ENCODE measurements around the gene C19orf25.

The C19orf25 gene

DNA sequence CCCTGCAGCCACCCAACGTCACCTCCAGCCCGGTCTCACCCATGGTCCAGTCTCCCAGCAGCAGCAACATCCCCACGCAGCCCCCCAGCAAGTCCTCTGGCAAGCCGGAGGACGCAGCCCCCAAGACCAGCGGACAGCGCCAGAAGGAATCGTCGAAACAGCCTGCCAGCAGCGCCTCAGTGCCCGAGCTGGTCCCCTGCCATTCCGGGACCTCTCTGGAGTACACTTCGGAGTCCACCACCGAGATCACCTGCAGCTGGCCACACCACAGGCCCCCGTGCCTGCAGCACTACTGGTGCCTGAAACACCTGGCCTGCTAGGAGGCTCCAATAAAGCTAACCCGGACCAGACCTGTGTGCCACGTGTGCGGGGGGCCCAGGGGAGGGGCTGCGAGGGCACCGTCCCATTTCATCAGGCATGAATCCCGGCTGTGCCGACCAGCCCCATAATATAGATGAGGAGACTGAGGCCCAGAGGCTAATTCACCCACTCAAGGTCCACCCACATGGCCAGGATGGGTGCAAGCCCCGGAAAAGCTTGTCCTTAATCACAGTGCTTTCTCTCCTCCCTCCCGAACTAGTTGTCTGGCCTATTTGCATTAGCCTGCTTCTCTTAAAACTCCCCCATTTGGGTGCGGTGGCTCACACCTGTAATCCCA lies 18.7 kb upstream of the C19orf25 start:
- H3K27me3 Mint-ChIP-seq, result peaks cover 5% of the 10 kb centered on the region
- no peak overlapping the region for H3K4me3 Mint-ChIP-seq
- no peak overlapping the region for H3K27ac Mint-ChIP-seq (ENCODE audit: low read depth)
- H3K9me3 Mint-ChIP-seq, result no peaks in the 10 kb centered on the region
- ATAC-seq (replicated peaks; ENCODE audit: extremely low read depth, poor library complexity, severe bottlenecking) (no peak), DNase-seq (ENCODE audit: low spot score in 2 of 2) (no peak)
- H3K36me3 Mint-ChIP-seq (ENCODE audit: insufficient read depth), result peaks cover 7% of the 10 kb centered on the region
- H3K4me1 Mint-ChIP-seq, result no peaks in the 10 kb centered on the region

- peaks cover 2% of the 10 kb centered on the region for H3K4me1 Mint-ChIP-seq
- no peaks in the 10 kb centered on the region for H3K9me3 Mint-ChIP-seq
- DNase-seq (ENCODE audit: low spot score in 2 of 2) (no peak), ATAC-seq (replicated peaks; ENCODE audit: extremely low read depth, poor library complexity, severe bottlenecking) (no peak)
- H3K27ac Mint-ChIP-seq (ENCODE audit: low read depth), result no peak overlapping the region
- peaks cover 5% of the 10 kb centered on the region for H3K36me3 Mint-ChIP-seq (ENCODE audit: insufficient read depth)
- H3K27me3 Mint-ChIP-seq, result no peaks in the 10 kb centered on the region
- no peak overlapping the region for H3K4me3 Mint-ChIP-seq
These were observed 17.9 kb upstream of the C19orf25 start for GRCh38 chr19:1496714-1497577.

DNA sequence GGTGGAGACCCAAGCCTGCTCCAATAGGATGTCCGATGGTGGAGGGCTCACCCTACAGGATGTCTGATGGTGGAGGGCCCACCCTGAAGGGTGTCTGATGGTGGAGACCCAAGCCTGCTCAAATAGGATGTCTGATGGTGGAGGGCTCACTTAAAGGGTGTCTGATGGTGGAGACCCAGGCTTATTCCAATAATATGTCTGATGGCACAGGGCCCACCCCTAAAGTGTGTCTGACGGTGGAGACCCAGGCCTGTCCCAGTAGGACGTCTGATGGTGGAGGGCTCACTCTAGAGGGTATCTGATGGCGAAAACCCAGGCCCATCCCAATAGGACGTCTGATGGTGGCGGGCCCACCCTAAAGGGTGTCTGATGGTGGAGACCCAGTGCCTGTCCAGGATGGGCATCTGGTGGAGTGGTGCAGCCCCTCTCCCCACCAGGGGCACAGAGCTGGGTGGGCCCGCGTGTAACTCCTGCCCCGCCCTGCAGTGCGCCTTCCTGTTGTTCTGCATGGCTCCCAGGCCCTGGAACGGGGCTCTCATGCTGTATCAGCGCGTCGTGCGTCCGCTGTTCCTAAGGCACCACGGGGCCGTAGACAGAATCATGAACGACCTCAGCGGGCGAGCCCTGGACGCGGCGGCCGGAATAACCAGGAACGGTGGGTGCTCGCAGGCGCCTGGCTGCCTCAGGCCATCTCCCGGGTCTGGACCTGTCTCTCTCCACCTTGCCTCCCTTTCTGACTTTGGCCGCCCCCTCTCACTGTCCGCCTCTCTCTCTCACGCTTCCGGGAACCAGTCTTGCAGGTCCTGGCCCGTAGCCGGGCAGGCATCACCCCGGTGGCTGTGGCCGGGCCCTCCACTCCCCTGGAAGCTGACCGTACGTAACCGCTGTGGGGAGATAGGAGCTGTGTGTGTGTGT lies 17.0 kb upstream of the C19orf25 start:
- Mint-ChIP-seq H3K4me1 (peaks cover 7% of the 10 kb centered on the region), H3K4me3 (no peak overlapping the region), H3K27me3 (no peaks in the 10 kb centered on the region), H3K27ac (ENCODE audit: low read depth) (no peak overlapping the region), H3K36me3 (ENCODE audit: insufficient read depth) (peaks cover 5% of the 10 kb centered on the region), H3K9me3 (no peaks in the 10 kb centered on the region)
- DNase-seq (ENCODE audit: low spot score in 2 of 2), result no peak
- ATAC-seq (replicated peaks; ENCODE audit: extremely low read depth, poor library complexity, severe bottlenecking), result no peak

- no peaks in the 10 kb centered on the region for H3K27me3 Mint-ChIP-seq
- DNase-seq (ENCODE audit: low spot score in 2 of 2) (no peak), ATAC-seq (replicated peaks; ENCODE audit: extremely low read depth, poor library complexity, severe bottlenecking) (no peak)
- H3K4me3 Mint-ChIP-seq, result no peak overlapping the region
- peaks cover 12% of the 10 kb centered on the region for H3K4me1 Mint-ChIP-seq
- no peaks in the 10 kb centered on the region for H3K9me3 Mint-ChIP-seq
- no peak overlapping the region for H3K27ac Mint-ChIP-seq (ENCODE audit: low read depth)
- H3K36me3 Mint-ChIP-seq (ENCODE audit: insufficient read depth), result peaks cover 9% of the 10 kb centered on the region
These were observed 16.2 kb upstream of the C19orf25 start for GRCh38 chr19:1495051-1495798.

DNA sequence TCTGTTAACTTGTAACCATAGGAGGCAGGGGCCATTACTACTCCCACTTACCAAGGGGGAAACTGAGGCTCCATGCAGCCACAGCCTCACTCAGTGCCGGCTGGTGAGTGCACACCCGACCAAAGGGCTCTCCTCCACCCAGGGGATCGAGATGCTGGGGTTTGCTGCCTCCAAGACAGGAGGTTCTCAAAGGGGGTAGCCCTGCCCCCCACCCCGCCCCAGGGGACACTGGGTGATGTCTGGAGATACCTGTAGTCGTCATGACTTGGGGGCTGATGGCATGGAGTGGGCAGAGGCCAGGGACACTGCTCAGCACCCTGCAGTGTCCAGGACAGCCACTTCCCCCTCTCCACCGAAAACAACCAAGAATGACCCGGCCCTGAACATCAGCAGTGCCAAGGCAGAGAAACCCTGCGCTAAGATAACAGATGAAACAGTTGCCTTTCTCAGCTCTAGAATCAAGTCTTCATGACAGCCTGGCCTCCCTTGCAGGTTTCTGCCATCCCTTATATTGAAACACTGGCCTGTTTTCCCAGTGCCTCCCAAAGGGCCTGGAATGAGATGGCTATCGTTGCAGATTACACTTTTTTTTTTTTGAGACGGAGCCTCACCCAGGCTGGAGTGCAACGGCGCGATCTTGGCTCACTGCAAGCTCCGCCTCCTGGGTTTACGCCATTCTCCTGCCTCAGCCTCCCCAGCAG lies 15.2 kb upstream of the C19orf25 start:
- ATAC-seq (replicated peaks; ENCODE audit: extremely low read depth, poor library complexity, severe bottlenecking) (no peak), DNase-seq (ENCODE audit: low spot score in 2 of 2) (no peak)
- Mint-ChIP-seq H3K4me1 (peaks cover 18% of the 10 kb centered on the region), H3K27ac (ENCODE audit: low read depth) (no peak overlapping the region), H3K36me3 (ENCODE audit: insufficient read depth) (peaks cover 5% of the 10 kb centered on the region), H3K9me3 (no peaks in the 10 kb centered on the region), H3K27me3 (no peaks in the 10 kb centered on the region), H3K4me3 (no peak overlapping the region)

DNA sequence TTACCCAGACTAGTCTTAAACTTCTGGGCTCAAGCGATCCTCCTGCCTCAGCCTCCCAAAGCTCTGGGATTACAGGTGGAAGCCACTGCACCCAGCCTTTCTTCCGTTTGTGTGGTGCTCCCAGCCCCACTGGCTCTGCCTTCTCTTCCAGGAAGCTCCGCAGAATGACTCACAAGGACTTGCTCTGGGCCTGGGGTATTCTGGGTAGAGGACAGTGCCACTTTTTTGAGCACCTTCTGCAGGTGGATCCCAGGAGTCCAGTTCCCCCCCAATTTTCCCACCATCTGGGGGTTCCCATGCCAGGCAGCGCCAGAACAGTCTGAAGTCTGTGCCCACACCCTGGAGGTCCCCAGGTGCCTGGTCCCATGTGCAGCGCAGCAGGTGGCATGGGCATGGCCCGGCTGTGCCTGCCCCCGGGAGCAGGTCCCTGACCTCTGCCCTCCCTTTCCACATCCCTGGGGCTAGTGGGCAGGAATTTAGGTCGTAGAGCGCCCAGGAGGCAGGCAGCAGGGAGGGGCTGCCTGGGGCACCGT lies 13.5 kb upstream of the C19orf25 start:
- peaks cover 5% of the 10 kb centered on the region for H3K36me3 Mint-ChIP-seq (ENCODE audit: insufficient read depth)
- H3K27me3 Mint-ChIP-seq, result no peaks in the 10 kb centered on the region
- ATAC-seq (replicated peaks; ENCODE audit: extremely low read depth, poor library complexity, severe bottlenecking), result no peak
- no peak for DNase-seq (ENCODE audit: low spot score in 2 of 2)
- H3K4me1 Mint-ChIP-seq, result peaks cover 18% of the 10 kb centered on the region
- H3K27ac Mint-ChIP-seq (ENCODE audit: low read depth), result no peak overlapping the region
- no peaks in the 10 kb centered on the region for H3K9me3 Mint-ChIP-seq
- H3K4me3 Mint-ChIP-seq, result peak overlapping the region; percentile 77

DNA sequence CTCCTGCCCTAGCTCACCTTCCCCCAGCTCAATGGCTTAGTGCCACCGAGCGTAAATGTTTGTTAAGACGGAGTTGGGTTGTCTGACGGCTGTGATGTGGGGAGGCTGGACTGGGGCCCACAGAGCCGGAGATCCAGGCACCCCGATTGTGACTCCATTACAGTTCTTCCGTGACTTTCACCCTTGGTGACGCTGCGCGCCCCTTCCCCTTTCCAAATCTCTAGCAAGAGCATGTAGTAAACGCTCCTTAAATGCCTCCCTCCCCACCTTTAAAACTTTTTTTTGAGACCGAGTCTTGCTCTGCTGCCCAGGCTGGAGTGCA lies 12.8 kb upstream of the C19orf25 start:
- H3K27ac Mint-ChIP-seq (ENCODE audit: low read depth), result no peak overlapping the region
- H3K4me1 Mint-ChIP-seq, result peaks cover 18% of the 10 kb centered on the region

DNA sequence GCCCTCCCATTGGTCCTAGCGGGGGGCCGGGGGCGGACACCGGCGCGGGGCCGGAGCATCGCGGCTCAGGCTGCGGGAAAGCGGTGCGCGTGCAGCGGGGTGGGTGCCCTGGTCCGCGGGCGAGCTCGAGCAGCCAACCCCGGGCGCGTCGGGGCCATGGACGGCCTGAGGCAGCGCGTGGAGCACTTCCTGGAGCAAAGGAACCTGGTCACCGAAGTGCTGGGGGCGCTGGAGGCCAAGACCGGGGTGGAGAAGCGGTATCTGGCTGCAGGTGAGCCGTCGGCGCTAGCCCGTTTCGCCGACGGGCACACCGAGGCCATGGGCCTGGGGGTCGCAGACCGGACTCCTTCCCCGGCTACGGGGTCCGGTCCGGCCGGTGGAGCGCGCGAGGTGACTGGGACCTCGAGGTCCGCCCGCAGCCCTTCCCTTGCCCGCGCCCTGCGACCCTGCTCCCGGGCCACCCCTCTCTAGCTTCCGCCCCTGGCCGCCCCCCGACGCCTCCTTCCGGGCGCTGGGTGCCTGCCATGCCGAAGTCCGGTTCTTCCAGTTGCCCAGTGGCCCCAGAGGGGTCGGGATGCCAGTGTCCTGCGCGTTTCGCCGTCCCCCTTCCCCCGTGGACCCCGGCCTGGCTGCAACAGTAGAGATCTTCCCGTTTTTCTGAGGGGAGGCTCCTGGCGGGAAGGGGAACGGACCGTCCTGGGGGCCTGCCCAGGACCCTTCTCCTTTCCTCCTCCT lies 12.3 kb upstream of the C19orf25 start, which contains the start of gene REEP6:
TSS of gene REEP6 (plus strand) at position 68 of the 735 bp plus-strand sequence. CDS start at position 157, 89 bp downstream.
- no peaks in the 10 kb centered on the region for H3K9me3 Mint-ChIP-seq
- no peaks in the 10 kb centered on the region for H3K27me3 Mint-ChIP-seq
- H3K4me1 Mint-ChIP-seq, result peaks cover 18% of the 10 kb centered on the region
- ATAC-seq (replicated peaks; ENCODE audit: extremely low read depth, poor library complexity, severe bottlenecking) (peak; percentile 15), DNase-seq (ENCODE audit: low spot score in 2 of 2) (no peak)
- peak within 1 kb of the TSS; percentile 82 for H3K4me3 Mint-ChIP-seq
- peaks cover 5% of the 10 kb centered on the region for H3K36me3 Mint-ChIP-seq (ENCODE audit: insufficient read depth)
- peak within 1 kb of the TSS; percentile 35 for H3K27ac Mint-ChIP-seq (ENCODE audit: low read depth)

More for the DNA sequence above, 12.8 kb upstream of the C19orf25 start:
- Mint-ChIP-seq H3K9me3 (no peaks in the 10 kb centered on the region), H3K36me3 (ENCODE audit: insufficient read depth) (peaks cover 5% of the 10 kb centered on the region), H3K4me3 (peak overlapping the region; percentile 77), H3K27me3 (no peaks in the 10 kb centered on the region)
- ATAC-seq (replicated peaks; ENCODE audit: extremely low read depth, poor library complexity, severe bottlenecking) (no peak), DNase-seq (ENCODE audit: low spot score in 2 of 2) (no peak)

DNA sequence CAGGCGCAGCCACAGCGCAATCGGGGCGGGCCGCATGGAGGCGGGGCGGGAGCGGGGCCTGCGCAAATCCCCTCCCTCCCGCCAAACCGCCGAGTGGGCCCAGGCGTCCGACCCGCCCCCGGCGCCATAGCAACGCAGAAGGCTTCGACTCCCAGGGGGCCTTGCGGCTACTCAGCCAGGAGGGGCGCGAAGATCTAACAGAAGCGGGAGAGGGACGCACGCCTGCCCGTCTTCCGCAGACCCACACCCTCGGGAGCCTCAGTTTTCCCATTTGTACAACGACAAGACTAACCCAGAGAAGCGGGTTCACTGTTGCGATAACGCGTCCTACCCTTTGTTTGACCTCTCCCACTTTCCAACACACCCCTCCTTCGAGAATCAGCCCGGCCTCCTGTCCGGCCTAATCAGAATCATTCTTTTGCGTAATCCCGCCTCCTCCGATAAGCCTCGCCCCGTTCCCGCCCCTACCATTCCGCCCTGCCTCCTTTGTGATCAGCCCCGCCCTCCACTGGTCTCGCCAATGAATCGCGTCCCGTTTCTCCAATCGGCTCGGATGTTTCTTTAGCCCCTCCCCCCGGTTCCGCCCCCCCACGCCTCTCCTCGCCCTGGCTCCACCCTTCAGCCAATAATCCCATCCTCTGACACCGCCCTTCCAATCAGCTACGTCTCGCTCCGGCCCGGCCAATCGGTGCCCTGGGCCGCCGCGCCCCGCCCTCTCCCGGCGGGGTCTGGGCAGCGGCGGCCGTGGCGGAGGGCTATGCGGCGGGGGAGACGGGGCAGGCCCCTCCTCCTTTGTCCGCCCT lies 11.5 kb upstream of the C19orf25 start, which contains the start of gene PCSK4:
TSS of gene PCSK4 (minus strand) at position 40 of the 803 bp plus-strand sequence. CDS start at position 36, 4 bp downstream.
- peak within 1 kb of the TSS; percentile 35 for H3K27ac Mint-ChIP-seq (ENCODE audit: low read depth)
- no peaks in the 10 kb centered on the region for H3K27me3 Mint-ChIP-seq
- peak within 1 kb of the TSS; percentile 82 for H3K4me3 Mint-ChIP-seq
- peak; percentile 97 to 99 for DNase-seq (ENCODE audit: low spot score in 2 of 2)
- no peaks in the 10 kb centered on the region for H3K9me3 Mint-ChIP-seq
- H3K36me3 Mint-ChIP-seq (ENCODE audit: insufficient read depth), result peaks cover 5% of the 10 kb centered on the region
- ATAC-seq (replicated peaks; ENCODE audit: extremely low read depth, poor library complexity, severe bottlenecking), result peak; percentile 89
- H3K4me1 Mint-ChIP-seq, result peaks cover 18% of the 10 kb centered on the region
